K562 (cell line): ENCODE measurements around the gene GNG7. TPM values are rescaled to one million over a fixed set of nuclear protein-coding genes. Genes with fewer than 3 reads are reported as not detected.

Experiments
- DLX4 ChIP-seq: fragments of 250-450 bp; sonication (Bioruptor Pico); IDR thresholded peaks from 2 replicates; pipeline ENCODE4 v1.6.1; 2021; ENCODE audit warnings: mild to moderate bottlenecking
- GTF2E2 ChIP-seq: fragments of 200-800 bp; sonication (Bioruptor generic); IDR thresholded peaks from 2 replicates; pipeline ENCODE4 v1.6.1; 2016; ENCODE audit warnings: missing genetic modification characterization, missing compliant biosample characterization
- HNRNPH1 ChIP-seq: fragments of 200-400 bp; formaldehyde crosslinking; optimal IDR thresholded peaks from 2 replicates; pipeline ENCODE3; 2017; ENCODE audit warnings: low read depth, mild to moderate bottlenecking, low read length, moderate library complexity
- IRF1 ChIP-seq: sonication (generic); formaldehyde crosslinking; IDR thresholded peaks from 2 replicates; pipeline ENCODE4 v1.8.0; 2022; ENCODE audit warnings: missing genetic modification reagents, mild to moderate bottlenecking, borderline replicate concordance
- LEF1 ChIP-seq: fragments of 450-650 bp; IDR thresholded peaks from 2 replicates; pipeline ENCODE4 v1.6.1; 2016; ENCODE audit warnings: mild to moderate bottlenecking
- MLX ChIP-seq, 2 experiments: fragments of 450-650 bp in 1 of 2; sonication (generic) in 1 of 2; formaldehyde crosslinking; conservative IDR thresholded peaks; 2 replicates each; pipeline versions ENCODE4 v1.4.0 to v1.8.1; 2020 to 2022; ENCODE audit warnings: mild to moderate bottlenecking in 1 of 2, missing genetic modification reagents in 1 of 2
- NFIC ChIP-seq: fragments of 450-650 bp; IDR thresholded peaks from 2 replicates; pipeline ENCODE4 v1.6.1; 2017; ENCODE audit warnings: mild to moderate bottlenecking, inconsistent platforms
- RB1 ChIP-seq: fragments of 450-650 bp; IDR thresholded peaks from 2 replicates; pipeline ENCODE4 v1.6.1; 2017; ENCODE audit warnings: low read depth, mild to moderate bottlenecking
- RUNX1 ChIP-seq: sonication (generic); IDR thresholded peaks from 2 replicates; pipeline ENCODE4 v1.6.1; 2016; ENCODE audit warnings: antibody characterized with exemption, low read depth
- ZBTB40 ChIP-seq, 2 experiments: fragments of 450-650 bp in 1 of 2; sonication (generic) in 1 of 2; formaldehyde crosslinking in 1 of 2; IDR thresholded peaks; 2 replicates each; pipeline versions ENCODE4 v1.7.1 to v1.9.0; 2016 to 2022; ENCODE audit warnings: inconsistent platforms in 1 of 2, mild to moderate bottlenecking in 1 of 2, missing genetic modification reagents in 1 of 2
- ZBTB5 ChIP-seq: fragments of 450-650 bp; IDR thresholded peaks from 2 replicates; pipeline ENCODE4 v1.6.1; 2017; ENCODE audit warnings: antibody characterized with exemption
- ZNF586 ChIP-seq: fragments of 450-650 bp; formaldehyde crosslinking; conservative IDR thresholded peaks from 2 replicates; pipeline ENCODE4 v1.4.0; 2020; ENCODE audit warnings: mild to moderate bottlenecking, moderate library complexity
- ZNF79 ChIP-seq: fragments of 250-450 bp; sonication (Bioruptor Pico); IDR thresholded peaks from 2 replicates; pipeline ENCODE4 v1.4.0; 2020; ENCODE audit warnings: low read depth, mild to moderate bottlenecking, moderate library complexity
- polyA plus RNA-seq, 8 experiments: library from polyadenylated mRNA; depleted of rRNA in 4 of 8; stranded (reverse) in 5 of 8; unstranded in 3 of 8; fragments of >200 nt; fragmentation: Nextera tagmentation in 2 of 8; fragmentation: Illumina TruSeq in 1 of 8; extraction: Ambion mirVana in 2 of 8; extraction: Trizol in 1 of 8; gene quantifications; 2 replicates each; pipeline versions ENCODE4 v1.2.1 to v1.2.3, GENCODE V29; 2011 to 2014; ENCODE audit warnings: inconsistent platforms in 1 of 8, missing spikeins in 1 of 8
- total RNA-seq, 7 experiments: library from RNA; depleted of rRNA in 6 of 7; stranded (reverse); fragments of >200 nt in 6 of 7; fragmentation: Illumina TruSeq in 2 of 7; extraction: Trizol in 2 of 7; gene quantifications; 2 replicates each; pipeline versions ENCODE4 v1.2.1 to v1.2.3, GENCODE V29; 2011 to 2021; ENCODE audit warnings: low replicate concordance in 1 of 7

GNG7 gene
- total and polyA plus RNA-seq, 9 of the 15 experiments (the other 6 are each of a cell fraction or from before 2014, with no cell fraction given), result 0.01 to 0.20 (median 0.06) TPM; not detected in 1

GRCh38 chr19:2722541-2723344 lies 20.2 kb upstream of the GNG7 start (continued):
- no peak for TF ChIP-seq ZBTB40 (IDR thresholded peaks at IDR 0.05)
- TF ChIP-seq ZBTB40 (CRISPR knock-in tag; IDR thresholded peaks at IDR 0.05), result no peak
- TF ChIP-seq ZBTB5, result no peak
- TF ChIP-seq DLX4 (CRISPR knock-in tag), result no peak
- TF ChIP-seq GTF2E2 (tag), result no peak
- TF ChIP-seq RB1, result no peak
- no peak for TF ChIP-seq MLX (CRISPR knock-in tag; conservative IDR thresholded peaks at IDR 0.05)
- TF ChIP-seq LEF1, result 0 out of 2 replicates have a peak, but pooled peaks have one; percentile 23
- 0 out of 2 replicates have a peak, but pooled peaks have one; percentile 39 for TF ChIP-seq RUNX1
- TF ChIP-seq ZNF79 (CRISPR knock-in tag), result no peak
- TF ChIP-seq ZNF586, result no peak
- TF ChIP-seq IRF1 (CRISPR knock-in tag), result no peak
- TF ChIP-seq NFIC, result no peak; the same call in 1 of the 2 replicates
- no peak for TF ChIP-seq HNRNPH1
